Measurements from ENCODE around the gene TUBB4A.

DNA sequence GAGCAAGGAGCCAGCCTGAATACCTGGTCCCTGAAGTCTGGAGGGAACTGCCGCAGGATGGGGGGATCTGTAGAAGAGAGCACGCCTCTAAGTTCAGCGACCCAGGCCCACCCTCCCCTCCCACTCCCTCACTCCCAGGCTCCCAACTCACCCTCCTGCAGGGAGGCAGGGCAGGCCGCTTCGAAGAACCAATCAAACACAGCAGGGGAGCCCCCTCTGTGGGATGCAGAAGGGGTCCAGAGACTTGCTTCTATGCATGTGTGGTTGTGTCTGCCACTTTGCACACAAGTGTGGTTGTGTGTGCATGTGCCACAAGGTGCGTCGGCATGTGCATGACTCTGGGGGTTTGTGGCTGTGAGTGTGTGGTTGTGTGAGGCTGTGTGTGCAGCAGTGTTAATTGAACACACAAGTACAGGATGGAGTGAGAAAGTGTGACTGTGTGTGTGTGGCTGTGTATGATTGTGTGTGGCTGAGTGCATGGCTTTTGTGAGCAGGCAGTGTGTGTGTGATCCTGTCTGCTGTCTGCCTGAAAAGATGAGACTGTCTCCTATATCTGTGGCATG is 22.2 kb downstream of the TUBB4A start:
- TF ChIP-seq, protein P1, sequence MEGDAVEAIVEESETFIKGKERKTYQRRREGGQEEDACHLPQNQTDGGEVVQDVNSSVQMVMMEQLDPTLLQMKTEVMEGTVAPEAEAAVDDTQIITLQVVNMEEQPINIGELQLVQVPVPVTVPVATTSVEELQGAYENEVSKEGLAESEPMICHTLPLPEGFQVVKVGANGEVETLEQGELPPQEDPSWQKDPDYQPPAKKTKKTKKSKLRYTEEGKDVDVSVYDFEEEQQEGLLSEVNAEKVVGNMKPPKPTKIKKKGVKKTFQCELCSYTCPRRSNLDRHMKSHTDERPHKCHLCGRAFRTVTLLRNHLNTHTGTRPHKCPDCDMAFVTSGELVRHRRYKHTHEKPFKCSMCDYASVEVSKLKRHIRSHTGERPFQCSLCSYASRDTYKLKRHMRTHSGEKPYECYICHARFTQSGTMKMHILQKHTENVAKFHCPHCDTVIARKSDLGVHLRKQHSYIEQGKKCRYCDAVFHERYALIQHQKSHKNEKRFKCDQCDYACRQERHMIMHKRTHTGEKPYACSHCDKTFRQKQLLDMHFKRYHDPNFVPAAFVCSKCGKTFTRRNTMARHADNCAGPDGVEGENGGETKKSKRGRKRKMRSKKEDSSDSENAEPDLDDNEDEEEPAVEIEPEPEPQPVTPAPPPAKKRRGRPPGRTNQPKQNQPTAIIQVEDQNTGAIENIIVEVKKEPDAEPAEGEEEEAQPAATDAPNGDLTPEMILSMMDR (IDR thresholded peaks at IDR 0.05; ENCODE audit: low read length), result no peak
- TF ChIP-seq EZH2 (IDR thresholded peaks at IDR 0.05; ENCODE audit: borderline replicate concordance, low read length), result no peak
